MCF 10A (cell line): ENCODE results near the gene NAA16. TPM values are rescaled to one million over a fixed set of nuclear protein-coding genes. Genes with fewer than 3 reads are reported as not detected.

ENCODE experiments used
- BruUV-seq: library from RNA; stranded (reverse); fragments of 400-500 nt; replicated peaks from 2 replicates; lab custom pipeline; 2021; lab: Mats Ljungman, UMichigan
- CTCF ChIA-PET: fragments of 300-600 bp; sonication (Branson Sonifier 250); formaldehyde crosslinking; extraction: SDS; loops from one replicate; lab custom pipeline; 2021; ENCODE audit warnings: antibody characterized with exemption, inconsistent platforms; lab: Yijun Ruan, JAX
- POLR2A ChIA-PET: fragments of 300-600, 350-650 bp; sonication (Branson Sonifier 250); formaldehyde crosslinking; extraction: SDS; loops from one replicate; lab custom pipeline; 2020; ENCODE audit warnings: antibody characterized with exemption, inconsistent platforms; lab: Yijun Ruan, JAX
- DNase-seq: peaks from one replicate; pipeline ENCODE4 v3.0.0-alpha.2; 2018; ENCODE audit not compliant: unreplicated experiment
- H3K27ac Mint-ChIP-seq: one replicate; pipeline ENCODE4 v1.8.0; 2022; ENCODE audit warnings: mild to moderate bottlenecking, low read depth, mixed read lengths; ENCODE audit not compliant: unreplicated experiment
- H3K27me3 Mint-ChIP-seq: one replicate; pipeline ENCODE4 v1.8.0; 2022; ENCODE audit warnings: mixed read lengths; ENCODE audit not compliant: insufficient read depth, unreplicated experiment
- H3K36me3 Mint-ChIP-seq: one replicate; pipeline ENCODE4 v1.8.0; 2022; ENCODE audit warnings: mild to moderate bottlenecking, moderate library complexity, mixed read lengths; ENCODE audit not compliant: insufficient read depth, unreplicated experiment
- H3K4me1 Mint-ChIP-seq: one replicate; pipeline ENCODE4 v1.8.0; 2022; ENCODE audit warnings: mixed read lengths; ENCODE audit not compliant: insufficient read depth, unreplicated experiment
- H3K4me3 Mint-ChIP-seq: one replicate; pipeline ENCODE4 v1.8.0; 2022; ENCODE audit warnings: mild to moderate bottlenecking, moderate library complexity, mixed read lengths; ENCODE audit not compliant: unreplicated experiment
- H3K9me3 Mint-ChIP-seq: one replicate; pipeline ENCODE4 v1.8.0; 2022; ENCODE audit warnings: mixed read lengths; ENCODE audit not compliant: unreplicated experiment
- intact Hi-C: fragments of 100-400 bp; cut with micrococcal nuclease; formaldehyde crosslinking; loops from 2 replicates; pipeline ENCODE4 v1.14.1; 2022
- total RNA-seq: library from RNA; stranded (reverse); gene quantifications from 2 replicates; pipeline ENCODE4 v1.2.3, GENCODE V29; 2022
- TF ChIP-seq, protein P1 (sequence below): fragments of 200-600 bp; IDR thresholded peaks from one replicate; pipeline ENCODE4 v1.8.0; 2022; ENCODE audit warnings: antibody characterized with exemption, mild to moderate bottlenecking; ENCODE audit not compliant: unreplicated experiment

NAA16 gene
- total RNA-seq, 1 experiment from 2014 or later, result 13.8 TPM

- no peaks in the 10 kb centered on the region for H3K9me3 Mint-ChIP-seq
- POLR2A ChIA-PET, result no interaction called here
- TF ChIP-seq, protein P1, sequence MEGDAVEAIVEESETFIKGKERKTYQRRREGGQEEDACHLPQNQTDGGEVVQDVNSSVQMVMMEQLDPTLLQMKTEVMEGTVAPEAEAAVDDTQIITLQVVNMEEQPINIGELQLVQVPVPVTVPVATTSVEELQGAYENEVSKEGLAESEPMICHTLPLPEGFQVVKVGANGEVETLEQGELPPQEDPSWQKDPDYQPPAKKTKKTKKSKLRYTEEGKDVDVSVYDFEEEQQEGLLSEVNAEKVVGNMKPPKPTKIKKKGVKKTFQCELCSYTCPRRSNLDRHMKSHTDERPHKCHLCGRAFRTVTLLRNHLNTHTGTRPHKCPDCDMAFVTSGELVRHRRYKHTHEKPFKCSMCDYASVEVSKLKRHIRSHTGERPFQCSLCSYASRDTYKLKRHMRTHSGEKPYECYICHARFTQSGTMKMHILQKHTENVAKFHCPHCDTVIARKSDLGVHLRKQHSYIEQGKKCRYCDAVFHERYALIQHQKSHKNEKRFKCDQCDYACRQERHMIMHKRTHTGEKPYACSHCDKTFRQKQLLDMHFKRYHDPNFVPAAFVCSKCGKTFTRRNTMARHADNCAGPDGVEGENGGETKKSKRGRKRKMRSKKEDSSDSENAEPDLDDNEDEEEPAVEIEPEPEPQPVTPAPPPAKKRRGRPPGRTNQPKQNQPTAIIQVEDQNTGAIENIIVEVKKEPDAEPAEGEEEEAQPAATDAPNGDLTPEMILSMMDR, result no peak
- no peak overlapping the region for H3K4me3 Mint-ChIP-seq
- no peaks in the 10 kb centered on the region for H3K27me3 Mint-ChIP-seq
- H3K27ac Mint-ChIP-seq, result no peak overlapping the region
- BruUV-seq, result no TSS peak
- intact Hi-C loops, result no loop called here
- DNase-seq, result no peak
- no peaks in the 10 kb centered on the region for H3K36me3 Mint-ChIP-seq
- no peaks in the 10 kb centered on the region for H3K4me1 Mint-ChIP-seq
- CTCF ChIA-PET, result no interaction called here
These were observed 115.0 kb downstream of the NAA16 start for GRCh38 chr13:41426047-41426446.

Other genes with a start within 250 kb of the NAA16 start
- 14.7 and 16.0 TPM in 2 replicates for gene WBP4, start 249.8 kb upstream of the NAA16 start, total RNA-seq
- 8.1 and 8.2 TPM in 2 replicates for gene KBTBD6, start 178.5 kb upstream of the NAA16 start, total RNA-seq
- gene KBTBD7, start 116.7 kb upstream of the NAA16 start, total RNA-seq, result 1.4 and 1.8 TPM in 2 replicates
- gene MTRF1, start 47.7 kb upstream of the NAA16 start, total RNA-seq, result 10.3 and 11.7 TPM in 2 replicates
- gene RGCC, start 146.3 kb downstream of the NAA16 start, total RNA-seq, result 2.9 and 3.7 TPM in 2 replicates